HG03342 (cell line): Measurements from ENCODE around the gene ELL2.

Source experiments
- ATAC-seq: cut with Tn5 transposase; IDR thresholded peaks from one replicate; pipeline ENCODE4 v1.9.1; 2021; ENCODE audit warnings: mild to moderate bottlenecking, moderate library complexity; ENCODE audit not compliant: unreplicated experiment

Gene ELL2

GRCh38 chr5:95983509-95983908, 21.9 kb upstream of the ELL2 start:
- ATAC-seq: no peak

- ATAC-seq: no peak
These were observed 21.4 kb upstream of the ELL2 start for GRCh38 chr5:95983080-95983479.

GRCh38 chr5:95976606-95977005, 15.0 kb upstream of the ELL2 start:
- ATAC-seq: no peak

GRCh38 chr5:95975703-95976102, 14.1 kb upstream of the ELL2 start:
- ATAC-seq: no peak

- ATAC-seq: peak; percentile 98
These were observed 12.2 kb upstream of the ELL2 start for GRCh38 chr5:95973793-95974325.

- ATAC-seq: no peak
These were observed 10.5 kb upstream of the ELL2 start for GRCh38 chr5:95972196-95972595.

- ATAC-seq: no peak
These were observed 8.7 kb upstream of the ELL2 start for GRCh38 chr5:95970359-95970704.

GRCh38 chr5:95969651-95970358, 8.2 kb upstream of the ELL2 start:
- ATAC-seq: no peak

- no peak for ATAC-seq
These were observed 7.4 kb upstream of the ELL2 start for GRCh38 chr5:95969055-95969454.

- ATAC-seq: no peak
These were observed 5.6 kb upstream of the ELL2 start for GRCh38 chr5:95967236-95967635.

GRCh38 chr5:95966005-95966404, 4.4 kb upstream of the ELL2 start:
- ATAC-seq: no peak

GRCh38 chr5:95963650-95964410, 2.2 kb upstream of the ELL2 start:
- ATAC-seq: no peak

GRCh38 chr5:95962785-95963184, 1.1 kb upstream of the ELL2 start:
- no peak for ATAC-seq

GRCh38 chr5:95962475-95962773, 773 bp upstream of the ELL2 start:
- ATAC-seq: no peak

GRCh38 chr5:95960667-95961616, 709 bp downstream of the ELL2 start:
- peak; percentile 57 for ATAC-seq

GRCh38 chr5:95959888-95960666, 1.6 kb downstream of the ELL2 start:
- ATAC-seq: no peak

- no peak for ATAC-seq
These were observed 2.4 kb downstream of the ELL2 start for GRCh38 chr5:95959051-95959887.

- no peak for ATAC-seq
These were observed 3.2 kb downstream of the ELL2 start for GRCh38 chr5:95958310-95959014.

- no peak for ATAC-seq
These were observed 4.0 kb downstream of the ELL2 start for GRCh38 chr5:95957561-95958203.
